GM23338 (cell line): ENCODE results near the gene SHF.

ENCODE experiments used
- CTCF ChIP-seq, 2 experiments: fragments of 200-600 bp in 1 of 2; sonication (generic) in 1 of 2; conservative IDR thresholded peaks; 2 replicates each; pipeline versions ENCODE4 v1.5.1 to v1.6.1; 2016 to 2017; ENCODE audit warnings: antibody characterized with exemption in 2 of 2, low read depth in 2 of 2, mild to moderate bottlenecking in 2 of 2, moderate library complexity in 1 of 2
- EZH2 ChIP-seq: fragments of 200-600 bp; sonication (generic); IDR thresholded peaks from one replicate; pipeline ENCODE4 v1.8.0; 2017; ENCODE audit warnings: antibody characterized with exemption, mild to moderate bottlenecking, low read depth; ENCODE audit not compliant: unreplicated experiment
- JUNB ChIP-seq: IDR thresholded peaks from one replicate; pipeline ENCODE4 v1.6.1; 2016; ENCODE audit warnings: antibody characterized with exemption; ENCODE audit not compliant: unreplicated experiment
- ZNF462 ChIP-seq: fragments of 250-450 bp; sonication (Bioruptor Pico); IDR thresholded peaks from 2 replicates; pipeline ENCODE4 v1.5.0; 2020; ENCODE audit warnings: mild to moderate bottlenecking, moderate library complexity

GRCh38 chr15:45186771-45187577 lies 792 bp downstream of the SHF start:
- TF ChIP-seq CTCF (conservative IDR thresholded peaks at IDR 0.05; ENCODE audit: low read depth in 2 of 2) (no peak), EZH2 (no peak), JUNB (no peak), ZNF462 (CRISPR knock-in tag) (no peak)
